ENCODE measurements around the gene CDC42SE2. TPM values are rescaled to one million over a fixed set of nuclear protein-coding genes. Genes with fewer than 3 reads are reported as not detected.
A peak's percentile ranks its signal among the peaks of the same experiment; 100 is the strongest.

CDC42SE2 gene
- total RNA-seq, 6 experiments from 2014 or later = 14.2 to 18.0 (median 16.4) TPM

GRCh38 chr5:131382407-131383395 lies 118.8 kb downstream of the CDC42SE2 start:
- no peak overlapping the region for H3K27ac Mint-ChIP-seq
- peak; percentile 59 for DNase-seq
- no peak overlapping the region for H3K4me3 Mint-ChIP-seq
- TF ChIP-seq CTCF (IDR thresholded peaks at IDR 0.05) = peak; percentile 76
- H3K4me1 Mint-ChIP-seq (ENCODE audit: low read depth) = peaks cover 41% of the 10 kb centered on the region
- H3K9me3 Mint-ChIP-seq = no peaks in the 10 kb centered on the region
- H3K27me3 Mint-ChIP-seq (ENCODE audit: insufficient read depth) = no peaks in the 10 kb centered on the region
- H3K36me3 Mint-ChIP-seq (ENCODE audit: low read depth) = peaks cover 4% of the 10 kb centered on the region; the same call in 1 of the 2 replicates

GRCh38 chr5:131384173-131384572 lies 120.3 kb downstream of the CDC42SE2 start:
- no peak for DNase-seq
- H3K36me3 Mint-ChIP-seq (ENCODE audit: low read depth) = peaks cover 4% of the 10 kb centered on the region; the same call in 1 of the 2 replicates
- H3K27ac Mint-ChIP-seq = no peak overlapping the region
- H3K9me3 Mint-ChIP-seq = no peaks in the 10 kb centered on the region
- H3K4me1 Mint-ChIP-seq (ENCODE audit: low read depth) = peaks cover 26% of the 10 kb centered on the region
- H3K4me3 Mint-ChIP-seq = no peak overlapping the region
- TF ChIP-seq CTCF (IDR thresholded peaks at IDR 0.05) = no peak
- peaks cover 3% of the 10 kb centered on the region; the same call in 1 of the 2 replicates for H3K27me3 Mint-ChIP-seq (ENCODE audit: insufficient read depth)

GRCh38 chr5:131384616-131385214 lies 120.9 kb downstream of the CDC42SE2 start:
- H3K4me3 Mint-ChIP-seq = no peak overlapping the region
- peaks cover 4% of the 10 kb centered on the region; the same call in 1 of the 2 replicates for H3K36me3 Mint-ChIP-seq (ENCODE audit: low read depth)
- no peak overlapping the region for H3K27ac Mint-ChIP-seq
- no peaks in the 10 kb centered on the region for H3K9me3 Mint-ChIP-seq
- peaks cover 24% of the 10 kb centered on the region for H3K4me1 Mint-ChIP-seq (ENCODE audit: low read depth)
- H3K27me3 Mint-ChIP-seq (ENCODE audit: insufficient read depth) = peaks cover 3% of the 10 kb centered on the region; the same call in 1 of the 2 replicates
- DNase-seq = no peak
- TF ChIP-seq CTCF (IDR thresholded peaks at IDR 0.05) = no peak

GRCh38 chr5:131386124-131386523 lies 122.3 kb downstream of the CDC42SE2 start:
- Mint-ChIP-seq H3K4me1 (ENCODE audit: low read depth) (peaks cover 15% of the 10 kb centered on the region), H3K4me3 (no peak overlapping the region), H3K9me3 (no peaks in the 10 kb centered on the region), H3K27me3 (ENCODE audit: insufficient read depth) (peaks cover 5% of the 10 kb centered on the region; the same call in 1 of the 2 replicates), H3K27ac (no peak overlapping the region), H3K36me3 (ENCODE audit: low read depth) (peaks cover 4% of the 10 kb centered on the region; the same call in 1 of the 2 replicates)
- no peak for TF ChIP-seq CTCF (IDR thresholded peaks at IDR 0.05)
- no peak for DNase-seq

- Mint-ChIP-seq H3K9me3 (no peaks in the 10 kb centered on the region), H3K27ac (no peak overlapping the region), H3K27me3 (ENCODE audit: insufficient read depth) (peaks cover 5% of the 10 kb centered on the region; the same call in 1 of the 2 replicates), H3K4me3 (no peak overlapping the region), H3K36me3 (ENCODE audit: low read depth) (peaks cover under 1% of the 10 kb centered on the region; the same call in 1 of the 2 replicates), H3K4me1 (ENCODE audit: low read depth) (peaks cover 10% of the 10 kb centered on the region)
- no peak for DNase-seq
- TF ChIP-seq CTCF (IDR thresholded peaks at IDR 0.05) = no peak
Measured at GRCh38 chr5:131386779-131387178, 122.9 kb downstream of the CDC42SE2 start.

Measured in HFFc6 (cell line).